CD4-positive, alpha-beta T cell (primary cell): Measurements from ENCODE around the gene DICER1. TPM values are rescaled to one million over a fixed set of nuclear protein-coding genes. Genes with fewer than 3 reads are reported as not detected.

Experiments
- ATAC-seq: fragments of 200-7000 bp; cut with Tn5 transposase; one replicate; pipeline ENCODE4 v1.10.0; 2022; ENCODE audit warnings: mild to moderate bottlenecking; ENCODE audit not compliant: poor library complexity
- CTCF ChIA-PET: fragments of 350-600 bp; sonication (Branson Sonifier 250); formaldehyde crosslinking; loops from one replicate; lab custom pipeline; 2021; ENCODE audit warnings: antibody characterized with exemption, inconsistent platforms; lab: Charles Lee
- POLR2A ChIA-PET: fragments of 350-600 bp; sonication (Branson Sonifier 250); formaldehyde crosslinking; loops from one replicate; lab custom pipeline; 2021; ENCODE audit warnings: antibody characterized with exemption, inconsistent platforms; lab: Charles Lee
- DNase-seq, 14 experiments: peaks; one replicate each; pipeline ENCODE4 v3.0.0-alpha.2; 2013 to 2020; ENCODE audit warnings: mixed read lengths in 2 of 14
- H3K27ac ChIP-seq, 2 donors: one replicate each; pipeline versions ENCODE4 v1.5.1 to v1.7.0; 2013; ENCODE audit warnings: low read length in 2 of 2, low read depth in 1 of 2, mild to moderate bottlenecking in 1 of 2
- H3K27me3 ChIP-seq, 2 experiments: 1 replicate in 1 of 2; 2 replicates in 1 of 2; pipeline versions ENCODE4 v1.6.1 to v1.7.0; 2013; ENCODE audit warnings: low read length in 2 of 2, control low read depth in 1 of 2, mild to moderate bottlenecking in 1 of 2, moderate library complexity in 1 of 2; ENCODE audit not compliant: insufficient read depth in 2 of 2, control insufficient read depth in 1 of 2
- H3K36me3 ChIP-seq: one replicate; pipeline ENCODE4 v1.6.1; 2013; ENCODE audit warnings: low read length, control low read depth; ENCODE audit not compliant: insufficient read depth
- H3K4me1 ChIP-seq: one replicate; pipeline ENCODE4 v1.6.1; 2013; ENCODE audit warnings: low read length, control low read depth; ENCODE audit not compliant: insufficient read depth
- H3K4me3 ChIP-seq: one replicate; pipeline ENCODE4 v1.5.1; 2013; ENCODE audit warnings: mild to moderate bottlenecking, low read length, moderate library complexity
- H3K9me3 ChIP-seq, 2 experiments: 1 replicate in 1 of 2; 2 replicates in 1 of 2; pipeline versions ENCODE4 v1.6.1 to v1.7.0; 2013; ENCODE audit warnings: low read length in 2 of 2, mild to moderate bottlenecking in 2 of 2, control low read depth in 1 of 2, moderate library complexity in 1 of 2; ENCODE audit not compliant: control insufficient read depth in 1 of 2, insufficient read depth in 1 of 2
- H3K27ac Mint-ChIP-seq: one replicate; pipeline ENCODE4 v1.8.0; 2020; ENCODE audit warnings: mixed read lengths
- H3K27me3 Mint-ChIP-seq: one replicate; pipeline ENCODE4 v1.8.0; 2021; ENCODE audit warnings: mixed read lengths
- H3K36me3 Mint-ChIP-seq: one replicate; pipeline ENCODE4 v1.8.0; 2021; ENCODE audit warnings: low read depth, mixed read lengths
- H3K4me1 Mint-ChIP-seq: one replicate; pipeline ENCODE4 v1.8.0; 2021; ENCODE audit warnings: low read depth, mixed read lengths
- H3K4me3 Mint-ChIP-seq: one replicate; pipeline ENCODE4 v1.8.0; 2020; ENCODE audit warnings: mild to moderate bottlenecking, mixed read lengths
- H3K9me3 Mint-ChIP-seq: one replicate; pipeline ENCODE4 v1.8.0; 2020; ENCODE audit warnings: mixed read lengths
- intact Hi-C, 2 experiments: fragments of 100-400 bp; cut with DNase I in 1 of 2; cut with micrococcal nuclease in 1 of 2; formaldehyde crosslinking; loops; one replicate each; pipeline versions ENCODE4 v1.15.1 to v1.9.0; 2023 to 2025; cut with DNase I, micrococcal nuclease
- total RNA-seq, 174 experiments: library from RNA in 2 of 174; stranded (reverse) in 2 of 174; gene quantifications; one replicate each; pipeline ENCODE4 v1.2.3 and lab custom pipeline; 2021 to 2026
- TF ChIP-seq, protein P1 (sequence below): fragments of 200-600 bp; IDR thresholded peaks from one replicate; pipeline ENCODE4 v1.8.0; 2022; ENCODE audit warnings: antibody characterized with exemption, mild to moderate bottlenecking

The DICER1 gene
- total RNA-seq, 2 experiments from 2014 or later = 53.7 to 66.0 TPM

DNA sequence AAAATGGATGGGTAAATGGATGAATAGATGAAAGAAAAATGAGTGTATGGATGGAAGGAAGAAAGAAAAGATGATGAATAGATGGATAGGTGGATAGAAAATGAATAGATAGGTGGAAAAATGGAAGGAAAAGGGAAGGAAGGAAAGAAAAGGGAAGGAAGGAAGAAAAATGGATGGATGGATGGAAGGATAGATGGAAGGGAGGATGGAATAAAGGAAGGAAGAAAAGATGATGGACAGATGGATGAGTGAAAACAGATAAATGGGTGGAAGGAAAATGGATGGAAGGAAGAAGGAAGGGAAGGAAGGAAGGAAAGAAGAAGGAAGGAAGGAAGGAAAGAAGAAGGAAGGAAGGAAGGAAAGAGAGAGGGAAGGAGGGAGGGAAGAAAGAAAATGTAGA, 107.4 kb downstream of the DICER1 start:
- Histone ChIP-seq H3K4me1 (no peaks in the 10 kb centered on the region), H3K36me3 (no peaks in the 10 kb centered on the region), H3K27me3 (no peaks in the 10 kb centered on the region), H3K4me3 (no peak overlapping the region), H3K27ac (no peak overlapping the region), H3K9me3 (no peaks in the 10 kb centered on the region)
- ChIA-PET POLR2A (no interaction called here), CTCF (no interaction called here)
- TF ChIP-seq, protein P1, sequence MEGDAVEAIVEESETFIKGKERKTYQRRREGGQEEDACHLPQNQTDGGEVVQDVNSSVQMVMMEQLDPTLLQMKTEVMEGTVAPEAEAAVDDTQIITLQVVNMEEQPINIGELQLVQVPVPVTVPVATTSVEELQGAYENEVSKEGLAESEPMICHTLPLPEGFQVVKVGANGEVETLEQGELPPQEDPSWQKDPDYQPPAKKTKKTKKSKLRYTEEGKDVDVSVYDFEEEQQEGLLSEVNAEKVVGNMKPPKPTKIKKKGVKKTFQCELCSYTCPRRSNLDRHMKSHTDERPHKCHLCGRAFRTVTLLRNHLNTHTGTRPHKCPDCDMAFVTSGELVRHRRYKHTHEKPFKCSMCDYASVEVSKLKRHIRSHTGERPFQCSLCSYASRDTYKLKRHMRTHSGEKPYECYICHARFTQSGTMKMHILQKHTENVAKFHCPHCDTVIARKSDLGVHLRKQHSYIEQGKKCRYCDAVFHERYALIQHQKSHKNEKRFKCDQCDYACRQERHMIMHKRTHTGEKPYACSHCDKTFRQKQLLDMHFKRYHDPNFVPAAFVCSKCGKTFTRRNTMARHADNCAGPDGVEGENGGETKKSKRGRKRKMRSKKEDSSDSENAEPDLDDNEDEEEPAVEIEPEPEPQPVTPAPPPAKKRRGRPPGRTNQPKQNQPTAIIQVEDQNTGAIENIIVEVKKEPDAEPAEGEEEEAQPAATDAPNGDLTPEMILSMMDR = no peak
- Mint-ChIP-seq H3K36me3 (no peaks in the 10 kb centered on the region), H3K27ac (no peak overlapping the region), H3K4me1 (no peaks in the 10 kb centered on the region), H3K9me3 (no peaks in the 10 kb centered on the region), H3K27me3 (peaks cover 15% of the 10 kb centered on the region), H3K4me3 (no peak overlapping the region)
- ATAC-seq = no peak
- no peak for DNase-seq
- intact Hi-C loops = no loop called here

GRCh38 chr14:95048771-95049312, 108.5 kb downstream of the DICER1 start:
- DNase-seq (no peak), ATAC-seq (no peak)
- H3K4me3 ChIP-seq = no peak overlapping the region
- ChIA-PET CTCF (no interaction called here), POLR2A (no interaction called here)
- no peak overlapping the region for H3K4me3 Mint-ChIP-seq
- H3K4me1 Mint-ChIP-seq = no peaks in the 10 kb centered on the region
- no peaks in the 10 kb centered on the region for H3K36me3 Mint-ChIP-seq
- no peak overlapping the region for H3K27ac ChIP-seq
- no peaks in the 10 kb centered on the region for H3K36me3 ChIP-seq
- H3K9me3 Mint-ChIP-seq = no peaks in the 10 kb centered on the region
- no peaks in the 10 kb centered on the region for H3K4me1 ChIP-seq
- peaks cover 0 to under 1% of the 10 kb centered on the region in 2 experiments for H3K27me3 ChIP-seq
- intact Hi-C loops = no loop called here
- peaks cover 21% of the 10 kb centered on the region for H3K27me3 Mint-ChIP-seq
- no peaks in the 10 kb centered on the region for H3K9me3 ChIP-seq
- TF ChIP-seq, protein P1 = no peak
- no peak overlapping the region for H3K27ac Mint-ChIP-seq

GRCh38 chr14:95047754-95048153, 109.6 kb downstream of the DICER1 start:
- no peaks in the 10 kb centered on the region for H3K4me1 ChIP-seq
- Mint-ChIP-seq H3K9me3 (no peaks in the 10 kb centered on the region), H3K36me3 (no peaks in the 10 kb centered on the region), H3K27me3 (peaks cover 24% of the 10 kb centered on the region), H3K4me1 (no peaks in the 10 kb centered on the region), H3K4me3 (no peak overlapping the region), H3K27ac (no peak overlapping the region)
- DNase-seq (peak in 1 of 14 experiments; percentile 8), ATAC-seq (no peak)
- ChIA-PET POLR2A (no interaction called here), CTCF (no interaction called here)
- TF ChIP-seq, protein P1 = no peak
- no peaks in the 10 kb centered on the region for H3K9me3 ChIP-seq
- intact Hi-C loops = no loop called here
- H3K4me3 ChIP-seq = no peak overlapping the region
- peaks cover 0 to 5% of the 10 kb centered on the region in 2 experiments for H3K27me3 ChIP-seq
- no peak overlapping the region for H3K27ac ChIP-seq
- H3K36me3 ChIP-seq = no peaks in the 10 kb centered on the region
